GM18861 (cell line): Measurements from ENCODE around the gene MAPK4.

Source experiments
- ATAC-seq: cut with Tn5 transposase; IDR thresholded peaks from one replicate; pipeline ENCODE4 v1.9.1; 2021; ENCODE audit not compliant: unreplicated experiment

The MAPK4 gene

GRCh38 chr18:50622865-50623393 lies 63.0 kb downstream of the MAPK4 start:
- ATAC-seq, result no peak

- ATAC-seq, result no peak
These were observed 63.9 kb downstream of the MAPK4 start for GRCh38 chr18:50623694-50624352.

- no peak for ATAC-seq
These were observed 65.1 kb downstream of the MAPK4 start for GRCh38 chr18:50624981-50625380.

- ATAC-seq, result no peak
These were observed 66.4 kb downstream of the MAPK4 start for GRCh38 chr18:50626317-50626716.

GRCh38 chr18:50627594-50628532 lies 68.0 kb downstream of the MAPK4 start:
- ATAC-seq, result no peak

GRCh38 chr18:50628533-50628905 lies 68.6 kb downstream of the MAPK4 start:
- ATAC-seq, result no peak

GRCh38 chr18:50629148-50629631 lies 69.3 kb downstream of the MAPK4 start:
- ATAC-seq, result no peak

- no peak for ATAC-seq
These were observed 71.0 kb downstream of the MAPK4 start for GRCh38 chr18:50630895-50631294.

- no peak for ATAC-seq
These were observed 73.1 kb downstream of the MAPK4 start for GRCh38 chr18:50632895-50633515.

GRCh38 chr18:50633992-50634391 lies 74.1 kb downstream of the MAPK4 start:
- no peak for ATAC-seq

GRCh38 chr18:50636366-50637057 lies 76.6 kb downstream of the MAPK4 start:
- no peak for ATAC-seq

- no peak for ATAC-seq
These were observed 78.4 kb downstream of the MAPK4 start for GRCh38 chr18:50638016-50638883.

GRCh38 chr18:50638884-50639420 lies 79.1 kb downstream of the MAPK4 start:
- no peak for ATAC-seq

- no peak for ATAC-seq
These were observed 79.8 kb downstream of the MAPK4 start for GRCh38 chr18:50639711-50640110.

- no peak for ATAC-seq
These were observed 82.6 kb downstream of the MAPK4 start for GRCh38 chr18:50642439-50642838.

- ATAC-seq, result no peak
These were observed 84.3 kb downstream of the MAPK4 start for GRCh38 chr18:50644146-50644545.

GRCh38 chr18:50644807-50645206 lies 84.9 kb downstream of the MAPK4 start:
- ATAC-seq, result no peak

GRCh38 chr18:50647237-50647636 lies 87.3 kb downstream of the MAPK4 start:
- no peak for ATAC-seq

GRCh38 chr18:50647792-50648191 lies 87.9 kb downstream of the MAPK4 start:
- no peak for ATAC-seq

GRCh38 chr18:50649821-50650220 lies 89.9 kb downstream of the MAPK4 start:
- ATAC-seq, result no peak
